ENCODE results near the gene SMS. TPM values are rescaled to one million over a fixed set of nuclear protein-coding genes. Genes with fewer than 3 reads are reported as not detected.

Gene SMS
- total and polyA plus RNA-seq, 2 of the 4 experiments (the other 2 are of a cell fraction): 176 to 230 TPM

- Histone ChIP-seq H4K20me1 (ENCODE audit: insufficient read depth, low read length) (peaks cover 83% of the 10 kb centered on the region), H2BK20ac (ENCODE audit: low read depth, low read length) (no peak overlapping the region), H3K4me1 (ENCODE audit: control insufficient read depth, insufficient read depth, low read length) (peaks cover 9% of the 10 kb centered on the region), H4K5ac (ENCODE audit: low read depth, low read length) (no peak overlapping the region), H3K27ac (ENCODE audit: insufficient read depth, low read length) (no peak overlapping the region; the same call in 1 of the 2 replicates), H3K27me3 (ENCODE audit: control insufficient read depth, insufficient read depth, low read length) (peaks cover 3% of the 10 kb centered on the region; the same call in 1 of the 2 replicates), H2BK5ac (ENCODE audit: low read depth, low read length, poor library complexity, severe bottlenecking) (no peak overlapping the region), H2AFZ (replicated peaks; ENCODE audit: low read length, poor library complexity) (no peak overlapping the region), H3K4me2 (ENCODE audit: low read depth, low read length) (no peak overlapping the region), H2BK15ac (ENCODE audit: low read depth, low read length) (no peak overlapping the region), H3K23ac (ENCODE audit: low read depth, low read length) (no peak overlapping the region), H4K8ac (ENCODE audit: low read depth in 2 of 2, low read length in 2 of 2) (no peak overlapping the region), H3K9me1 (ENCODE audit: insufficient read depth, low read length) (peaks cover 10% of the 10 kb centered on the region; the same call in 1 of the 2 replicates), H4K91ac (ENCODE audit: insufficient read depth, low read depth, low read length) (no peak overlapping the region), H3K4ac (ENCODE audit: low read depth, low read length) (no peak overlapping the region), H3K36me3 (ENCODE audit: control insufficient read depth, insufficient read depth, low read length) (peaks cover 3% of the 10 kb centered on the region; the same call in 1 of the 2 replicates), H2AK9ac (replicated peaks; ENCODE audit: low read depth, low read length, poor library complexity) (no peak overlapping the region), H3K79me1 (ENCODE audit: low read depth in 1 of 2, low read length in 2 of 2) (peaks cover 0 to 4% of the 10 kb centered on the region in 2 experiments; a peak in 2 of 4 replicates), H2AK5ac (ENCODE audit: low read depth, low read length) (no peak overlapping the region), H3K18ac (ENCODE audit: low read depth, low read length) (no peak overlapping the region), H3K9ac (ENCODE audit: low read depth, low read length) (no peak overlapping the region), H3K14ac (replicated peaks; ENCODE audit: low read depth, low read length) (no peak overlapping the region), H3K4me3 (ENCODE audit: insufficient read depth, low read depth, low read length) (no peak overlapping the region), H3K9me3 (ENCODE audit: control insufficient read depth, insufficient read depth, low read length) (no peaks in the 10 kb centered on the region), H2BK120ac (ENCODE audit: low read depth, low read length) (no peak overlapping the region), H3K56ac (ENCODE audit: extremely low read depth, insufficient read depth, low read length) (no peak overlapping the region)
- in situ Hi-C loops (cut with MboI; ENCODE audit: low sequenced_read_pairs) (no loop called here), dilution Hi-C loops (cut with HindIII; ENCODE audit: low sequenced_read_pairs, unreplicated experiment) (no loop called here), intact Hi-C loops (cut with micrococcal nuclease) (no loop called here)
- ChIA-PET CTCF (no interaction called here), POLR2A (ENCODE audit: unreplicated experiment) (no interaction called here)
- BruUV-seq (replicated peaks): no TSS peak
- TF ChIP-seq BHLHE40 (IDR thresholded peaks at IDR 0.05; ENCODE audit: low read depth, low read length) (no peak), CTCF (conservative IDR thresholded peaks at IDR 0.05; ENCODE audit: low read depth, low read length) (no peak)
- no peak for ATAC-seq (ENCODE audit: low read depth)
- no peak for DNase-seq
- WGBS, 2 experiments (ENCODE audit: extremely low coverage in 2 of 2, insufficient read length in 1 of 2): no CpG with 5 or more reads among the region's 8 CpGs
Observed at GRCh38 chrX:21948897-21949578, 8.5 kb downstream of the SMS start.
